Muscle of leg (tissue), 11 donors: ENCODE data around the gene PTGES. TPM values are rescaled to one million over a fixed set of nuclear protein-coding genes. Genes with fewer than 3 reads are reported as not detected.

Experiments
- DNase-seq: peaks from one replicate; pipeline ENCODE4 v3.0.0; 2013
- H3K27ac ChIP-seq: one replicate; pipeline ENCODE4 v1.5.1; 2013; ENCODE audit warnings: mild to moderate bottlenecking, low read length, control low read depth
- H3K27me3 ChIP-seq: one replicate; pipeline ENCODE4 v1.6.1; 2013; ENCODE audit warnings: low read length; ENCODE audit not compliant: control insufficient read depth, insufficient read depth
- H3K36me3 ChIP-seq: one replicate; pipeline ENCODE4 v1.6.1; 2013; ENCODE audit warnings: low read length; ENCODE audit not compliant: control insufficient read depth, insufficient read depth
- H3K4me1 ChIP-seq: one replicate; pipeline ENCODE4 v1.6.1; 2013; ENCODE audit warnings: low read length; ENCODE audit not compliant: control insufficient read depth, insufficient read depth
- H3K4me3 ChIP-seq: one replicate; pipeline ENCODE4 v1.5.1; 2013; ENCODE audit warnings: low read length, control low read depth
- H3K9me3 ChIP-seq: replicated peaks from 2 replicates; pipeline ENCODE4 v1.6.1; 2013; ENCODE audit warnings: low read depth, low read length; ENCODE audit not compliant: control insufficient read depth
- WGBS: methylation state at CpG from one replicate; pipeline ENCODE4 v1.1.5; 2013; ENCODE audit warnings: missing lambda C conversion rate; ENCODE audit not compliant: insufficient coverage; 5-methylcytosine and 5-hydroxymethylcytosine counted together
- polyA plus RNA-seq, 8 donors: library from polyadenylated mRNA; unstranded; fragments of 120-200 nt; gene quantifications; one replicate each; pipeline versions ENCODE4 v1.2.1 to v1.2.3, GENCODE V29; 2013; ENCODE audit warnings: inconsistent platforms in 1 of 8, low replicate concordance in 1 of 8; ENCODE audit not compliant: insufficient read length in 8 of 8, insufficient read depth in 1 of 8
- total RNA-seq: library from RNA; stranded (reverse); fragments of 120-200 nt; gene quantifications from one replicate; pipeline ENCODE4 v1.2.4, GENCODE V29; 2013

Gene PTGES
- total and polyA plus RNA-seq, 9 donors = 6.7 to 10.5 (median 8.5) TPM

DNA sequence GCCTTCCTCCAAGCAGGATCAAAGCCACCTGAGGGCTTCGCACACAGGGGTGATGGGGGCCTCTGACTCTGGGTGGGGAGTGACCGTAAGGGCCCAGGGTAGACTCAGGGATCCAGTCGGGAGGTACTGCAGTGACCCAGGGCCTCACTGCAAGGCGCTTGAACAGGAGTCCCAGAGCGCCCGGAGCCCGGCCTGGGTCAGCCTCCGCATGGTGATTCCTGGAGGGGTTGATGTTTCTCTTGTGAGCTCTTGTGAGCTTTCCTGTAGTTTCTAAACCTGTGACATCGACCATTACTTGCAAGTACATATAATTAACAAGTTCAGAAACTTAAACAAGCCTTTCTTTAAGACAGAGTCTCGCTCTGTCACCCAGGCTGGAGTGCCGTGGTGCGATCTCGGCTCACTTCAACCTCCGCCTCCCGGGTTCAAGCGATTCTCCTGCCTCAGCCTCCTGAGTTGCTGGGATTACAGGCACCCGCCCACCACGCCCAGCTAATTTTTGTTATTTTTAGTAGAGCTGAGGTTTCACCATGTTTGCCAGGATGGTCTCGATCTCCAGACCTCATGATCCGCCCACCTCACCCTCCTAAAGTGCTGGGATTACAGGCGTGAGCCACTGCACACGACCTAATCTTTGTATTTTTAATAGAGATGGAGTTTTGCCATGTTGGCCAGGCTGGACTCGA is 19.8 kb downstream of the PTGES start:
- H3K27ac ChIP-seq = no peak overlapping the region
- 88% methylated on average over 9 of the region's 23 CpGs for WGBS
- peaks cover 17% of the 10 kb centered on the region for H3K27me3 ChIP-seq
- H3K9me3 ChIP-seq = no peaks in the 10 kb centered on the region
- H3K36me3 ChIP-seq = no peaks in the 10 kb centered on the region
- no peak for DNase-seq
- H3K4me3 ChIP-seq = no peak overlapping the region
- H3K4me1 ChIP-seq = peaks cover 8% of the 10 kb centered on the region

- no peak for DNase-seq
- Histone ChIP-seq H3K27me3 (peaks cover 12% of the 10 kb centered on the region), H3K27ac (no peak overlapping the region), H3K36me3 (no peaks in the 10 kb centered on the region), H3K9me3 (no peaks in the 10 kb centered on the region), H3K4me3 (no peak overlapping the region), H3K4me1 (peaks cover 3% of the 10 kb centered on the region)
- 85% methylated on average over 10 of the region's 10 CpGs for WGBS
These were observed 20.7 kb downstream of the PTGES start for GRCh38 chr9:129732100-129732499.

DNA sequence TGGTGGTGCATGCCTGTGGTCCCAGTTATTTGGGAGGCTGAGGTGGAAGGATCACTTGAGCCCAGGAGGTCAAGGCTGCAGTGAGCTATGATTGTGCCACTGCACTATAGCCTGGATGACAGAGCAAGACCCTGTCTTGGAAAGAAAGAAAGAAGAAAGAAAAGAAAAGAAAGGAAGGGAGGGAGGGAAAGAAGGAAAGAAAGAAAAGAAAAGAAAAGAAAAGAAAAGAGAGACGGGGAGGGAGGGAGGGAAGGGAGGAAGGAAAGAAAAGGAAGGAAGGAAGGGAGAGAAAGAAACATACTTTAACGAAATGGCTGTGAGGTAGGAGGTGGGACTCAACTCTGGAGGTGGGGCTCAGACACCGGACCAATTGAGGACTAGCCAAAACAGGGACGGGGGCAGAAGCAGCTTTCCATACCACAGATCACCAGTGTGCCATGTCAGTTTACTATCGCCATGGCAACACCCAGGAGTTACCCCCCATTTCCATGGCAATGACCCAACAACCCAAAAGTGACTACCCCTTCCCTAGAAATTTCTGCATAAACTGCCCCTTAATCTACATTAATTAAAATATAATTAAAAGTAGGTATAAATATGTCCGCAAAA is 21.3 kb downstream of the PTGES start:
- peaks cover 7% of the 10 kb centered on the region for H3K4me1 ChIP-seq
- 30% methylated on average over 3 of the region's 6 CpGs for WGBS
- H3K27ac ChIP-seq = no peak overlapping the region
- DNase-seq = no peak
- H3K4me3 ChIP-seq = no peak overlapping the region
- no peaks in the 10 kb centered on the region for H3K36me3 ChIP-seq
- no peaks in the 10 kb centered on the region for H3K9me3 ChIP-seq
- peaks cover 8% of the 10 kb centered on the region for H3K27me3 ChIP-seq

- no peak for DNase-seq
- Histone ChIP-seq H3K36me3 (no peaks in the 10 kb centered on the region), H3K9me3 (no peaks in the 10 kb centered on the region), H3K4me1 (peaks cover 25% of the 10 kb centered on the region), H3K4me3 (no peak overlapping the region), H3K27me3 (peaks cover 3% of the 10 kb centered on the region), H3K27ac (no peak overlapping the region)
- 100% methylated on average over 2 of the region's 7 CpGs for WGBS
These were observed 24.1 kb downstream of the PTGES start for GRCh38 chr9:129728744-129729143.

- Histone ChIP-seq H3K4me1 (peaks cover 25% of the 10 kb centered on the region), H3K27ac (peak overlapping the region; percentile 89), H3K36me3 (no peaks in the 10 kb centered on the region), H3K9me3 (no peaks in the 10 kb centered on the region), H3K4me3 (no peak overlapping the region), H3K27me3 (no peaks in the 10 kb centered on the region)
- WGBS = 8% methylated on average over 11 of the region's 23 CpGs
- peak; percentile 90 for DNase-seq
These were observed 26.3 kb downstream of the PTGES start for GRCh38 chr9:129726322-129727160.

DNA sequence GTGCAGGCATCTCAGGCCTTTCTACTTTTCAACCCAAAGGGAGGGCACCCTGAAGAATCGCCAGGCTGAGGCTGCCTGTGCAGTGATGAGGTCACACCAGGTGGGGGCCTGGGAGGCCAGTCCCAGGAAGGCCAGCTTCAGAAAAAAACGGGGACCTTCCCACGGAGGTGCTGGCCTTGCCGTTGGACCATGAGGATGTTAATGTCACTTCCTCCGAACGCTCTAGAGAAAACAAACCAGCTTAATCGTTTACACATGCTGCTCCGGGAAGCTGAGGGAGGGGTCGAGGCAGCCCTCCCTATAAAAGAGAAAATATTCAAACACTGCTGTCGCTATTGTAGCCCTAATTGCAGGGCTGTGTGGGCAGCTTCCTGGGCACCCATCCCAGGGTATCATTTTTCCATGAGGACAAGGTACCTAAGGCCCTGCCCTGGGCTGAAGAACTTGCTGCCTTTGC is 27.0 kb downstream of the PTGES start:
- H3K4me1 ChIP-seq = peaks cover 25% of the 10 kb centered on the region
- H3K27me3 ChIP-seq = no peaks in the 10 kb centered on the region
- 7% methylated on average over 4 of the region's 10 CpGs for WGBS
- H3K9me3 ChIP-seq = no peaks in the 10 kb centered on the region
- H3K36me3 ChIP-seq = no peaks in the 10 kb centered on the region
- DNase-seq = peak; percentile 88
- H3K27ac ChIP-seq = peak overlapping the region; percentile 89
- no peak overlapping the region for H3K4me3 ChIP-seq

DNA sequence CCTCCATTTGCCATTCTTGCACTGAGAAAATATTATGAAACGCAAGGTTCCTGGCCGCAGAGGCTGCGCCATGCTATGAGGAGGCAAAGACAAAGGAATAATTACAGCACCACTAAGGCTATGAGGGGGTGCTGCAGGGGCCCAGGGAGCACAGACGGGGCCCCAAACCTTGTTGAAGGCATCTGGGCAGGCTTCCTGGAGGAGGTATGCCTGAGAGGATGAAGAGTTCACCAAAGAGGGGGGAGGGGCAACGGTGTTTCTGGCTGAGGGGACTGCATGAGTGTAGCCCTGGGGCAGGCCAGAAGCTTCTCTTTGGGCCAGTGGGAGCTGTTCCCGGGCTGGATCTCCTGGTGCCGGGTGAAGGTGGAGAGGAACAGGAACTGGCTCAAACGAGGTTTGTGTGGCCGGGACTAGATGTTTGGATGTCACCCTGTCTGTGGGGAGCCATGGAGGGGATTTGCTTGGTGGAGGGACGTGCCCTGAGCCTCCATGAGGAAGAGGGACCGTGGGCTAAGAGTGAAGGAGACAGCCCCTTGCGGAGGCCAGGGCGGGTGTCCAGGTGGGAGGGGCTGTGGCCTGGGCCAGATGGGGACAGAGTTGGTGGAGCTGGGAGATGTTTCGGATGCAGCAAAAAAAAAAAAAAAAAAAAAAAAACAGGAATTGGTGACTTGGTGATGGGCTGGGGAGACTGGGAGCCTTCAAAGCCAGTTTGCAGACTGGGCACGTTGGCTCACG is 28.2 kb downstream of the PTGES start:
- Histone ChIP-seq H3K4me3 (no peak overlapping the region), H3K9me3 (no peaks in the 10 kb centered on the region), H3K36me3 (no peaks in the 10 kb centered on the region), H3K4me1 (peaks cover 25% of the 10 kb centered on the region), H3K27ac (no peak overlapping the region), H3K27me3 (peaks cover 8% of the 10 kb centered on the region)
- DNase-seq = peak; percentile 33
- WGBS = 66% methylated on average over 16 of the region's 16 CpGs

DNA sequence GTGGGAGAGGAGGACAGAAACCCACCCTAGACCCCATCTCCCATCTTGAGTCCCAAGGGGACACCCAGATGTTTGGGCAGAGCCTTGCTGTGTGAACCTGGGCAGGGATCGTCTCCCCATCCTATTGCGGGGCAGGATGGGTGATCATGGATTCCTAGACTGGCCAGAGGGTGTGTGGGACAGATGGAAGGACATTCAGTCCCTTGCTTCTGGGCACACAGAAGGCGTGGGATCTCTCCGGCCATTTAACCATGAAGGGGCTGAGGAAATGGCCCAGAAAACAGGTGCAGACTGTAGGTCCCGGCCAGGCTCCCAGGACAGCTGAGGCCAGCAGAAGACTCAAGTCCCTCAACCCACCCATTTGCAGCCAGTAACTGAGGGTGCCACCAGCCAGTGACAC is 29.9 kb downstream of the PTGES start:
- Histone ChIP-seq H3K9me3 (no peaks in the 10 kb centered on the region), H3K4me1 (peaks cover 25% of the 10 kb centered on the region), H3K27ac (no peak overlapping the region), H3K27me3 (peaks cover 17% of the 10 kb centered on the region), H3K36me3 (no peaks in the 10 kb centered on the region), H3K4me3 (no peak overlapping the region)
- WGBS = 83% methylated on average over 2 of the region's 5 CpGs
- DNase-seq = no peak

GRCh38 chr9:129720865-129721545 is 31.8 kb downstream of the PTGES start:
- no peak for DNase-seq
- no peak overlapping the region for H3K4me3 ChIP-seq
- no peaks in the 10 kb centered on the region for H3K36me3 ChIP-seq
- H3K4me1 ChIP-seq = peaks cover 12% of the 10 kb centered on the region
- H3K27me3 ChIP-seq = peaks cover 17% of the 10 kb centered on the region
- H3K9me3 ChIP-seq = no peaks in the 10 kb centered on the region
- 86% methylated on average over 17 of the region's 25 CpGs for WGBS
- H3K27ac ChIP-seq = no peak overlapping the region
